ENCODE data around the gene ENO4. TPM values are rescaled to one million over a fixed set of nuclear protein-coding genes. Genes with fewer than 3 reads are reported as not detected.

ENO4 gene
- total RNA-seq, 2 experiments from 2014 or later: not detected

DNA sequence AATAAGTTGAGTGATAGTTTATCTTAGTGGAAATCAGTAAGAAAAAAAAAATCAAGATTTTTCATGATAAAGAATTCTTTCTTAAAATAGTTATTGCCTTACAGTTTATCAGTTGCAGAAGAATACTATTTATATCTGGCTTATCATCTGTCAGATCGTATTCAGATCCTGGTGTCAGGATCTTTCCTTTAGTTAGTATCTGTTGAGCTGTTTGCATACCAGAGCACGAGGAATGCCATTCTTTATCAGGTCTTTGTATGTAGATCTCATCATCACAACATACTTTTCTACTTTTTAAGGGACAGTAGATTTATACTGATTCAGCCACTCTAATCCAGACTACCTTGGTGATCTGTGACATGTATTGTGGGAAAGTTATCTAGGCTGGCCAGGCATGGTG is 12.5 kb downstream of the ENO4 start:
- POLR2A ChIA-PET: no interaction called here
- CTCF ChIA-PET: no interaction called here

GRCh38 chr10:116864436-116864835 is 15.1 kb downstream of the ENO4 start:
- POLR2A ChIA-PET: no interaction called here
- CTCF ChIA-PET: no interaction called here

DNA sequence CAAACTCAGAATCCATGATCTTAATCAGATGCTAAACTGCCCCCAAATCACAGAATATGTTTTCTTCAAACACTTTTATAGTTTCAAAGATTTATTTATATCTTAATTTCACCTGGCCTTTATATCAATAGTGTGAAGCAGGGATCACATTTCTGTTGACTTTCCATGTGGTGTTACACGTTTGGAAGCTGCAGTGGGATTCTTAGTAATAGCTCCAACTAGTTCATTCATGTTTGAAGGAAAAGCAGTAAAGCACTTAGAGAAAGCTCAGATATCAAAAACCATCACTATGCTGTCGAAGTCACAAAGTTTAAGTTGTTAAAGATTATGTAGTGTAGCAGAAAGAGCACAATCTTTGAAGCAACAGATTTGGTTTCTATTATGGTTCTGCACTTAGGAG is 16.8 kb downstream of the ENO4 start:
- ChIA-PET POLR2A (no interaction called here), CTCF (no interaction called here)

- ChIA-PET CTCF (interaction anchor here (0.7 kb wide), 1 partner anchor 174 kb away, joined by 4 read pairs; no protein-coding TSS in a partner anchor), POLR2A (no interaction called here)
Observed at GRCh38 chr10:116866987-116867595, 17.8 kb downstream of the ENO4 start.

DNA sequence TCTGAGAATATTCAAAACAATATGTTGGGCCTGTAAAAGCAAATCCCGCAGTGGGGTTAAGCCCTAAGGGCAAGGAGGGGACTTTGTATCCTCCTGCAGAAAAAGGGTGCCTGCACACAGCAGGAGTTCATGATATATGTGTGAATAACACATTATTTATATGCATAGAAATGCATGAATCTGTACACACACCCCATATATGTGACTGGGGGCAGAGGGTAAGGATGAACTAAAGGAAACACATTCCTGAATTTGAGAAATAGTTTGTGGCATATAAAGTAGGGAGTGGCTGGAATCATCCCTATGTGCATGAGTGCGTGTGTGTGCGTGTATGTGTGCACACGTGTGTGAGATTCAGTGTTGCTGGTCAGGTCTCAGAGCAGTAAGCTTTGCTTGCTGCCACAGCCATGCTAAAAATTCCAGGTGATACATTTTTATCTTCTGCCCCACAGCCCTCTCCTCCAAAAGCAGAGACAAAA is 18.9 kb downstream of the ENO4 start:
- CTCF ChIA-PET: no interaction called here

DNA sequence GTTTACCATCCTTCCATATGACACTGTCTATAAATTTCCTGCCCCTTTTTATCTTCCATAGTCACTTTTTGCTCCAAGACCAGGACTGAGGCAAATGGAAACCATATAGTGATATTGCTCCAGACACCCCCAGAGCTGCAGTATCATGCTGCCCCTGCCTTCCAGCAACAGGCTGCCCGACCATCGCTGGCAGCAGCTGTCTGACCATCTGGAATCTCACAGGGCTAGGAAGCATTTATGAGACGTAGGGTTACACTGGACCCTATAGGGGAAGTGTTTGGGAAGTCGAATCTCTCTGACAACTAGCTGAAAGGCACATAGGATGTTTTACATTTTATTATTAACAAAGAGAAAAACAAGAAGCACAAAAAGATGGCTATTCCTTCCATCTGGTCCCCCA is 19.4 kb downstream of the ENO4 start:
- ChIA-PET POLR2A (no interaction called here), CTCF (no interaction called here)

More for the DNA sequence above, 18.9 kb downstream of the ENO4 start:
- POLR2A ChIA-PET: no interaction called here

GRCh38 chr10:116870949-116871348 is 21.6 kb downstream of the ENO4 start:
- ChIA-PET CTCF (no interaction called here), POLR2A (interaction anchor here (0.7 kb wide), 1 partner anchor 233 kb away, joined by 3 read pairs; no protein-coding TSS in a partner anchor)

DNA sequence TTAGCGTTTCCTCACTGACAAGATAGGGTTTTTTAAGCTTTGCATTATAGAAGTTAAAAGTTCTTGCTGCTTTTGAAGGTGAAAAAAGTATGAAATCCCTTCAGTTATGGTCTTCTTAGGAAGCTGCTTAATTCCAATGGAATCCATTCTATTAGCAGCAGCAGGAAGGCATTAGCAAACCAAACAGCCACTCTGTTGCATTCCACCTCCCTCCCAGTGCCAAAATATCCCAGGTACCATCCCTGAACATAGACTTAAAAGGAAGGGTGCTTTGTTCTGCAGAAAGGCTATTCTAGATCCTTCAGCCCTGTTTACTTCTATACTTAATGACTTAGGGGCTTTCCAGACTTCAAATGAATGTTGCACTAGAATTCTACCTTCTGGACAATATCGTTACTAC is 23.8 kb downstream of the ENO4 start:
- ChIA-PET POLR2A (no interaction called here), CTCF (no interaction called here)

GRCh38 chr10:116875897-116876296 is 26.6 kb downstream of the ENO4 start:
- ChIA-PET CTCF (no interaction called here), POLR2A (no interaction called here)

GRCh38 chr10:116877391-116877790 is 28.1 kb downstream of the ENO4 start:
- POLR2A ChIA-PET: no interaction called here
- CTCF ChIA-PET: no interaction called here

GRCh38 chr10:116878123-116878522 is 28.8 kb downstream of the ENO4 start:
- CTCF ChIA-PET: no interaction called here

DNA sequence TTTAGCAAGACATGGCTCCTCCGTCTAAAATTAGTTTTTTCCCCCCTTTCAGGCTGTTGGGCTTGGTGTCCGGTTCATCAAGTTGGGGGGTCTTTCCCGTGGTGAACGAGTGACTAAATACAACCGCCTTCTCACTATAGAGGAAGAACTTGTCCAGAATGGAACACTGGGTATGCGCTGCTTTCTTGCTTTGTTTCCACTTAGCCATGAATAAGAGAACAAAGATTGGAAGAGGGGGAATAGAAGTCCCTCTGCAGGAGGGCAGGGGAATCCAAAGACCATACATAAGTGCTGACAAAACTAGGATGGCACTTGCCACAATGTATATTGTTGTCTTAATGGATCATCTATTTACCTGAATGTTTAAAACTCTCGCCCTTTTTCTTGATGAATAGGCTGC is 30.5 kb downstream of the ENO4 start:
- POLR2A ChIA-PET: no interaction called here
- CTCF ChIA-PET: no interaction called here

More at GRCh38 chr10:116878123-116878522, 28.8 kb downstream of the ENO4 start:
- POLR2A ChIA-PET: no interaction called here

DNA sequence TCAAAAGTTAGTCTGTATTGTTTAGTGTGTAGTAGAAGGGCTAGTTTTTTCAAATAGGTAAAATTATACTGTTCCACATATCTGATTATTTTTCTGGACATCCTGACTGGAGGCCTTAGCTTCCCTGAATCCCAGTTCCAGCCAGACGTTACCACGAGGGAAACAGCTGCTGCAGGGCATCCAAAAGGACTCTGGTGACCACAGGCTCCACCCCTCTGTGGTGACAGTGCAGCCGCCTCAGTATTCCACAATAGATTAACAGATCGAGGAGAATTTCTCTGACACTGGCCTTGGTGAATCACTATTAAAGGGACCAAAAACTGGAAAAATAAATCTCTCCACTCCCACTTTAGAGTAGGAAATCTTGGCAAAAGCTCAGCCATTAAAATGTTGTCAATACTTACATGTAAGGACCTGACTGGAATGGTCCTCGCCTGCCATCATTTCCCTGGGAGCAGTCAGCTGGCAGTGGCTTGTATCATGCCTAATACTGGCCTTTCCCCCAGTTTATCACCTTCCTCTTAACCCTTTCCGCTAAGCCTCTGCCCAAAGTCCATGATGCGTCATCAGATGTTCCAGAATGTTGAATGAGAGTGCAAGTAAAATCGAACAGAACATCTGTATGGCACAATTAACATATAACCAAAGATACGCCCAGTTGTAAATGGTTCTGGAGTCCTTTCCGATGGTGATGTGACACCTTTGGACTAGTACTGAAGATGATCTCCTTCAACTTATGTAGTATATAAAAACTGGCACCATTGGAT is 31.6 kb downstream of the ENO4 start:
- POLR2A ChIA-PET: no interaction called here
- CTCF ChIA-PET: no interaction called here

DNA sequence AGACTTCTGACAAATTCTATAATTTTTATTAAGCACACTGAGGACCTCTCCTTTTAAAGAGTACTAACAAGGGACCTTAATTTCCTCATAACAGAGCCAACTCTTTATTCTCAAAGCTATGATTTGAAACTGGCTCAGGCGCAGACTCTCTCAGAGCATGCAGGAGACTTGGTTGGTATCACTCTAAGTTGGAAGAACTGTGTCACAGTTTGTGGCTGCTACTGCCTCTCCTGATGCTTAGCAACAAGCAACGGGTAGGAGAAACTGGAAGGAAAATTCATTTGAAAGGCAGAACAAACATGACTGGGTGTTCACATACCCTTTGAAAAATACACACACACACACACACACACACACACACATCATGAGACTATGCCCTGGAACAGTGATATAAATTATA is 33.3 kb downstream of the ENO4 start:
- POLR2A ChIA-PET: no interaction called here
- CTCF ChIA-PET: no interaction called here

GRCh38 chr10:116886772-116887171 is 37.5 kb downstream of the ENO4 start:
- ChIA-PET POLR2A (no interaction called here), CTCF (no interaction called here)

DNA sequence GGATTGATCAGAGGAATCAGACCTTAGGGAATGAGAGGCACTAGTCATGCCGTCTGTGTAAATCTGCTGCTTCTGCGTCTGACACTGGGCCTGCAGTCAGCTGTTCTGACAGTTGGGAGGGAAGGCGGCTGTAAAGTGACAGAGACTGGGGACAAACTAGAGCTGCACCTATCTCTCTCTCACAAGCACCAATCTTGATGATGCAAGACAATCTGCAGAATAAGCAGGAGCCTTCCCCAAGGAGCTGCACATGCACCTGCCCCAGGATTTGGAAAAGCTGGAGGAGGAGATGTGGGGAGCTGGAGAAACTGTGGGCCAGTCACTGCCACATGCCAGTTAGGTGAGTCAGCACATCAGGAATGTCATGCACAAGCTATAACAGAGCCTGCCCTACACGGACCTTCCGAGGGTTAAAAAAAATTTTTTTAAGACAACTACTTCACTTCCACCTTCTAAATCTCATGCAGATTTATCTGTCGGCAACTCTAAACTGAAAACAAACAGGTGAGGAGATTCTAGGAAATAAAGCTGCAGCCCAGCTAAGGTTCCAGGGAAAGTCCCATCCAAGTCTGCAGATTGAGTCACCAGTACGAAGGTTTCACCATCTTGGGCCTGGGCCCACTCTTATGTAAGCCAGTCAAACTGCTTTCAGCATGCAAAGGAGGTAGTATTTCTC is 39.2 kb downstream of the ENO4 start:
- ChIA-PET CTCF (no interaction called here), POLR2A (no interaction called here)

GRCh38 chr10:116889066-116889465 is 39.8 kb downstream of the ENO4 start:
- ChIA-PET POLR2A (no interaction called here), CTCF (no interaction called here)

DNA sequence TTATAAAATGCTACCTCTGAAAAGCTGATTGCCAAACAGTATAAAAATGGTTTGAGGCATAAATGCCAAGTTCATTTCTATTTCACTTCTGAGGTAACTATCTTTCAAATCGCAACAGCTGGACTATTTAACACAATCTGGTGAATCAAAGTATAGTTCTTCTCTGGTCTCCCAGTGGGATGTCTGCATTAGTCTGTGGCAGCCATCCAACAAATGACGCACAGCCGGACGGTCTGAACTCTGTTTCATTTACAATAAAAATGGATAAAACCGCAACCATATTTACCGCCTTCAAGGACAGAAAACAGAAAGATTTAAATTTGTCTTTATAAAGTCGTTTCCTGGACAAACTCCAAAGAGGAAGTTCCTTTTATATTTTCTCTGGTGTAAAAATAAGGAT is 41.9 kb downstream of the ENO4 start:
- POLR2A ChIA-PET: no interaction called here
- CTCF ChIA-PET: no interaction called here

DNA sequence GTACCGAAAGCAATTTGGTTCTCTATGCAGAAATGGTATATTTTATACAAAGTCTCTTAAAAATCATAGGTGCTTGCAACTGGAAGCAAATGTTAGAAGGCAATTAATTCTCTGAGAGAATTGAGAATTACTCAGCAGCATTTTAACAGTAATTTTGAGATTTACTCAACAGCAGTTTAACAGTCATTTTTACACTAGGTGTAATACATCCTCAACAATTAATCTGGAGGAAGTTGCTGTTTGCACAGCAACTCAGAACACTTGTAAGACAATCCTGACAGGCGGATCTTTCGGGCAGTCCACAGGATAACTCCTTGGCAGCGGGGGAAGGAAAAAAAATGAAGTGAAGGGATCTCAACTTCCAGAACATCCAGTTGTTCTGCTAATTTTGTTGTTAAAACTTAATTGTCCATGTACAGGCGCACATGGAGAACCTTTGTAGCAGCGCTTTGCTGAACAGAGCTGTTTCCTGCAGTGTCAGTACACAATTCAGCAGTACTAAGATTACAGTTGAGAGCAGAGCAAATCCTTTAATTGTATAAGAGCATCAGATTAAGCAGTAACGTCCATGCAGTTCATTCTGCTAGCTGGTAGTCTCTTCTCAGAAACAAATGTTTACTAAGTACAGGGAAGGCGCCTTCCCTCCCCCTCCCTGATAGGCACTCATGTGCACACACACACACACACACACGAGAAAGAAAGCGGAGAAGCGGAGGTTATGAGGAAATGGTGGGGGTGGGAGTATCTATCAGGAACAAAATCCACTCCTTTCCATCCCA is 43.8 kb downstream of the ENO4 start:
- CTCF ChIA-PET: interaction anchor here (0.6 to 0.7 kb wide), 3 partner anchors 27 to 275 kb away, joined by 3 to 5 read pairs (median 3); no protein-coding TSS in a partner anchor
- POLR2A ChIA-PET: no interaction called here

GRCh38 chr10:116893686-116894037 is 44.4 kb downstream of the ENO4 start:
- CTCF ChIA-PET: interaction anchor here (0.6 to 0.7 kb wide), 2 partner anchors 250 to 274 kb away, joined by 3 to 5 read pairs; no protein-coding TSS in a partner anchor
- POLR2A ChIA-PET: no interaction called here

Data from activated CD8-positive, alpha-beta memory T cell treated with anti-CD3 and anti-CD28 coated beads for 36 hours (primary cell).